WTC11 (cell line): ENCODE data around the gene STN1. TPM values are rescaled to one million over a fixed set of nuclear protein-coding genes. Genes with fewer than 3 reads are reported as not detected.
A peak's percentile ranks its signal among the peaks of the same experiment; 100 is the strongest.

ENCODE experiments used
- ATAC-seq: fragments of 200-7000 bp; cut with Tn5 transposase; 2 replicates; pipeline ENCODE4 v1.10.0; 2021; ENCODE audit warnings: mild to moderate bottlenecking, moderate library complexity
- CTCF ChIA-PET: fragments of 300-600 bp; sonication (Branson Sonifier 250); formaldehyde crosslinking; loops from one replicate; lab custom pipeline; 2021; ENCODE audit warnings: antibody characterized with exemption; lab: Charles Lee
- POLR2A ChIA-PET: fragments of 350-600 bp; sonication (Branson Sonifier 250); formaldehyde crosslinking; loops from one replicate; lab custom pipeline; 2021; ENCODE audit warnings: antibody characterized with exemption; lab: Charles Lee
- DNase-seq: peaks from one replicate; pipeline ENCODE4 v3.0.0; 2021; ENCODE audit warnings: low spot score
- H3K27ac Mint-ChIP-seq: 2 replicates; pipeline ENCODE4 v1.8.0; 2021; ENCODE audit warnings: mixed read lengths
- H3K27me3 Mint-ChIP-seq: 2 replicates; pipeline ENCODE4 v1.8.0; 2021; ENCODE audit warnings: low read depth, mild to moderate bottlenecking, moderate library complexity, mixed read lengths
- H3K36me3 Mint-ChIP-seq: 2 replicates; pipeline ENCODE4 v1.8.0; 2021; ENCODE audit warnings: mixed read lengths
- H3K4me1 Mint-ChIP-seq: 2 replicates; pipeline ENCODE4 v1.8.0; 2022; ENCODE audit warnings: mixed read lengths
- H3K4me3 Mint-ChIP-seq: 2 replicates; pipeline ENCODE4 v1.8.0; 2021; ENCODE audit warnings: mild to moderate bottlenecking, moderate library complexity, mixed read lengths
- H3K9me3 Mint-ChIP-seq: 2 replicates; pipeline ENCODE4 v1.8.0; 2021; ENCODE audit warnings: mixed read lengths
- ARID4B ChIP-seq: sonication (generic); formaldehyde crosslinking; IDR thresholded peaks from 2 replicates; pipeline ENCODE4 v1.8.0; 2023; ENCODE audit warnings: missing genetic modification reagents, mild to moderate bottlenecking, borderline replicate concordance
- ATF6 ChIP-seq: sonication (generic); formaldehyde crosslinking; IDR thresholded peaks from 2 replicates; pipeline ENCODE4 v1.8.1; 2023; ENCODE audit warnings: mild to moderate bottlenecking, missing genetic modification reagents
- GRHL2 ChIP-seq: fragments of 250-450 bp; sonication (Bioruptor Pico); IDR thresholded peaks from 2 replicates; pipeline ENCODE4 v1.8.0; 2022; ENCODE audit warnings: mild to moderate bottlenecking, moderate library complexity; ENCODE audit not compliant: insufficient replicate concordance, severe bottlenecking
- GTF2I ChIP-seq: fragments of 250-450 bp; sonication (Bioruptor Pico); conservative IDR thresholded peaks from 2 replicates; pipeline ENCODE4 v1.4.0; 2021; ENCODE audit warnings: mild to moderate bottlenecking
- MLX ChIP-seq: sonication (generic); formaldehyde crosslinking; IDR thresholded peaks from 2 replicates; pipeline ENCODE4 v1.8.1; 2023; ENCODE audit warnings: mild to moderate bottlenecking, missing genetic modification reagents, moderate library complexity
- NFE2L1 ChIP-seq: sonication (generic); formaldehyde crosslinking; IDR thresholded peaks from 2 replicates; pipeline ENCODE4 v1.8.1; 2023; ENCODE audit warnings: missing genetic modification reagents
- PRRX2 ChIP-seq: fragments of 250-450 bp; sonication (Bioruptor Pico); IDR thresholded peaks from 2 replicates; pipeline ENCODE4 v1.8.0; 2021; ENCODE audit warnings: mild to moderate bottlenecking
- SMAD4 ChIP-seq: sonication (generic); formaldehyde crosslinking; IDR thresholded peaks from 2 replicates; pipeline ENCODE4 v1.8.0; 2022; ENCODE audit warnings: mild to moderate bottlenecking, missing genetic modification reagents
- TP53 ChIP-seq: sonication (generic); formaldehyde crosslinking; IDR thresholded peaks from 2 replicates; pipeline ENCODE4 v1.8.1; 2023; ENCODE audit warnings: mild to moderate bottlenecking, missing genetic modification reagents
- ZMAT4 ChIP-seq: fragments of 250-450 bp; sonication (Bioruptor Pico); IDR thresholded peaks from 2 replicates; pipeline ENCODE4 v1.9.0; 2021; ENCODE audit warnings: mild to moderate bottlenecking
- ZNF138 ChIP-seq: sonication (generic); formaldehyde crosslinking; conservative IDR thresholded peaks from 2 replicates; pipeline ENCODE4 v1.8.1; 2022; ENCODE audit warnings: mild to moderate bottlenecking, moderate library complexity, missing genetic modification reagents
- ZNF232 ChIP-seq: sonication (generic); formaldehyde crosslinking; IDR thresholded peaks from 2 replicates; pipeline ENCODE4 v1.8.0; 2022; ENCODE audit warnings: mild to moderate bottlenecking, missing genetic modification reagents
- ZNF423 ChIP-seq: fragments of 250-450 bp; sonication (Bioruptor Pico); IDR thresholded peaks from 2 replicates; pipeline ENCODE4 v2.1.2; 2022; ENCODE audit warnings: mild to moderate bottlenecking, moderate library complexity
- total RNA-seq: library from RNA; stranded (reverse); gene quantifications from 3 replicates; pipeline ENCODE4 v1.2.3, GENCODE V29; 2021
- TF ChIP-seq, protein P1 (sequence below): sonication (generic); formaldehyde crosslinking; IDR thresholded peaks from 2 replicates; pipeline ENCODE4 v1.8.1; 2022; ENCODE audit warnings: mild to moderate bottlenecking, moderate library complexity, missing genetic modification reagents
- TF ChIP-seq, protein P2 (sequence below): fragments of 250-450 bp; sonication (Bioruptor Pico); conservative IDR thresholded peaks from 2 replicates; pipeline ENCODE4 v1.9.0; 2021; ENCODE audit warnings: mild to moderate bottlenecking
- TF ChIP-seq, protein P3 (sequence below): sonication (generic); formaldehyde crosslinking; IDR thresholded peaks from 2 replicates; pipeline ENCODE4 v1.8.0; 2022; ENCODE audit warnings: mild to moderate bottlenecking, missing genetic modification reagents

Gene STN1
- total RNA-seq, 1 experiment from 2014 or later, result 13.9 TPM

DNA sequence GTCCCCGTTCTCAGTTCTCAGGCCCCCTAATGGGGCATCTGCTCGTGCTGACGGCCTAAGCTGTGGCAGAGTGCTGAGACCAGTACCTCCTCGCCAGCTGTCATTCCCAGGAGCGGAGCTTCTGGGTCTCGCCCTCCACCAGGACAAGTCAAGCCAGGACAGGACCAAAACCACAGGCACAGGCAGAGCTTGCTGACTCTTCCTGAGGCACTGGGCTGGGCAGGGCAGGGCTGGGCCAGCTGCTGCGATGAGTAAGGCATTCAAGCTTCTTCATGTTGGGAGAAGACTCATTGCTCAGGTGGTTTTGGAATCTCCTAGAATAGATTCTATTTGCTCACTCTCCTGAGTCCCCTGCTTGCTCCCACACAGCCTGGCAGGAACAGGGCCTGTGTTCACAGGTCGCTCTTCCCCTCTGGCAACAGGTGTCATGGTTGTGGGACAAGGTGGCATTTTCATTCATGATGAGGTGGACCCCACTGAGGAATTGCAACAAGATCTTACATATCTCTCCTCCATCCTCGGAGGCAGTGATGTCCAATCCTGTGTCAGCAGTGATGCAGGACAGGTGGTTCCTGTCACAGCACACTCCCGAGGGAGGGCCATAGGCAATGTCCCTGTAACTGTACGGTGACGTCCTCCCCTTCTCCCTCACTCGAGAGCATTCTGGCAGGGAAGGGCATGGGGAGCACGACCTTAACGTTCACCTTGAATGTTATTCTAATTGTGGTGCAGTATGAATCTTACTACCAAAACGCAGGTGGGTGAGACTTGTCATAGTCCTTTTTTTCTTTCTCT, 45.6 kb downstream of the STN1 start:
- Mint-ChIP-seq H3K27me3 (no peaks in the 10 kb centered on the region), H3K27ac (no peak overlapping the region; the same call in 1 of the 2 replicates), H3K4me1 (peaks cover 16% of the 10 kb centered on the region), H3K36me3 (no peaks in the 10 kb centered on the region), H3K4me3 (no peak overlapping the region), H3K9me3 (no peaks in the 10 kb centered on the region)
- no peak for TF ChIP-seq ZNF232 (CRISPR knock-in tag)
- TF ChIP-seq, protein P1, sequence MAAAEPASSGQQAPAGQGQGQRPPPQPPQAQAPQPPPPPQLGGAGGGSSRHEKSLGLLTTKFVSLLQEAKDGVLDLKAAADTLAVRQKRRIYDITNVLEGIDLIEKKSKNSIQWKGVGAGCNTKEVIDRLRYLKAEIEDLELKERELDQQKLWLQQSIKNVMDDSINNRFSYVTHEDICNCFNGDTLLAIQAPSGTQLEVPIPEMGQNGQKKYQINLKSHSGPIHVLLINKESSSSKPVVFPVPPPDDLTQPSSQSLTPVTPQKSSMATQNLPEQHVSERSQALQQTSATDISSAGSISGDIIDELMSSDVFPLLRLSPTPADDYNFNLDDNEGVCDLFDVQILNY (CRISPR knock-in tag), result no peak
- TF ChIP-seq GTF2I (CRISPR knock-in tag), result no peak
- no peak for TF ChIP-seq SMAD4
- ChIA-PET CTCF (interaction anchor here (1.1 kb wide), 1 partner anchor 160 kb away, joined by 4 read pairs; no protein-coding TSS in a partner anchor), POLR2A (no interaction called here)
- DNase-seq, result no peak
- no peak for ATAC-seq

GRCh38 chr10:103871006-103871405, 47.0 kb downstream of the STN1 start:
- DNase-seq, result no peak
- ChIA-PET POLR2A (no interaction called here), CTCF (interaction anchor here (0.6 to 2.0 kb wide), 3 partner anchors 11 to 185 kb away, joined by 3 to 6 read pairs (median 4); no protein-coding TSS in a partner anchor)
- no peak overlapping the region for H3K27ac Mint-ChIP-seq
- no peaks in the 10 kb centered on the region for H3K36me3 Mint-ChIP-seq
- TF ChIP-seq, protein P2, sequence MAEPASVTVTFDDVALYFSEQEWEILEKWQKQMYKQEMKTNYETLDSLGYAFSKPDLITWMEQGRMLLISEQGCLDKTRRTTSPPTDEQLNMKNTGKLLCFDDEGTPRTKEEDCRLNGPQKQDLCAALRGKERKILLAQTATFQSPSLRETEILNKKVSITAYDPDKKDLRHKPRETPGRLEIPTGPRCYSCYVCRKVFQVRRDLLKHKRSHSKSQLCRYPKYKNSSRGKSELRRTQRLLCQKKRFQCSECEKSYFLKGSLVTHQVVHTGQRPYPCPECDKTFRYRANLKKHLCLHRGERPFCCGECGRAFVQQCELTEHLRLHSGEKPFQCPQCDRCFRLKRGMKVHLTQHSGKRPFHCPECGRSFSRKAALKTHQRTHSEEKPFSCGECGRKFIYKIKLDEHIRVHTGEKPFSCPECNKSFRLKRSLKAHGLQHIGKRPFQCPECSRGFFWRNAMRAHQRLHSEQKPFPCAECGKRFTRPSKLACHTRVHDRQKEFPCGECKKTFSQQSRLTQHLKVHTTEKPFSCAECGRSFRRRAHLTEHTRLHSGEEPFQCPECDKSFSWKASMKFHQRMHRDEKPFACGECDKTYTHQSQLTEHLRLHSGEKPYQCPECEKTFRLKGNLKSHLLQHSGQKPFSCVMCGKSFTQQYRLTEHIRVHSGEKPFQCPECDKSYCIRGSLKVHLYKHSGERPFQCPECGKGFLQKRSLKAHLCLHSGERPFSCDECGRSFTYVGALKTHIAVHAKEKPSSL (CRISPR knock-in tag), result no peak
- TF ChIP-seq NFE2L1 (no peak), PRRX2 (CRISPR knock-in tag) (no peak), GTF2I (CRISPR knock-in tag) (no peak), ZNF138 (CRISPR knock-in tag) (no peak), ATF6 (CRISPR knock-in tag) (no peak), SMAD4 (no peak)
- TF ChIP-seq, protein P3, sequence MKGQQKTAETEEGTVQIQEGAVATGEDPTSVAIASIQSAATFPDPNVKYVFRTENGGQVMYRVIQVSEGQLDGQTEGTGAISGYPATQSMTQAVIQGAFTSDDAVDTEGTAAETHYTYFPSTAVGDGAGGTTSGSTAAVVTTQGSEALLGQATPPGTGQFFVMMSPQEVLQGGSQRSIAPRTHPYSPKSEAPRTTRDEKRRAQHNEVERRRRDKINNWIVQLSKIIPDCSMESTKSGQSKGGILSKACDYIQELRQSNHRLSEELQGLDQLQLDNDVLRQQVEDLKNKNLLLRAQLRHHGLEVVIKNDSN (CRISPR knock-in tag), result no peak
- no peak for ATAC-seq
- H3K4me3 Mint-ChIP-seq, result no peak overlapping the region
- H3K27me3 Mint-ChIP-seq, result no peaks in the 10 kb centered on the region
- peaks cover 16% of the 10 kb centered on the region for H3K4me1 Mint-ChIP-seq
- peaks cover 2% of the 10 kb centered on the region for H3K9me3 Mint-ChIP-seq

- POLR2A ChIA-PET, result no interaction called here
- DNase-seq (peak; percentile 28), ATAC-seq (peak; percentile 75)
- H3K27ac Mint-ChIP-seq, result no peak overlapping the region
- H3K27me3 Mint-ChIP-seq, result no peaks in the 10 kb centered on the region
- CTCF ChIA-PET, result interaction anchor here (1.3 to 2.0 kb wide), 3 partner anchors 14 to 184 kb away, joined by 3 to 6 read pairs (median 4); no protein-coding TSS in a partner anchor
- no peak overlapping the region for H3K4me3 Mint-ChIP-seq
- H3K36me3 Mint-ChIP-seq, result no peaks in the 10 kb centered on the region
- peaks cover 7% of the 10 kb centered on the region for H3K9me3 Mint-ChIP-seq
- TF ChIP-seq GRHL2, result no peak
- TF ChIP-seq ZNF423, result peak; percentile 72
- H3K4me1 Mint-ChIP-seq, result peaks cover 16% of the 10 kb centered on the region
Measured at GRCh38 chr10:103870516-103870915, 47.5 kb downstream of the STN1 start.

DNA sequence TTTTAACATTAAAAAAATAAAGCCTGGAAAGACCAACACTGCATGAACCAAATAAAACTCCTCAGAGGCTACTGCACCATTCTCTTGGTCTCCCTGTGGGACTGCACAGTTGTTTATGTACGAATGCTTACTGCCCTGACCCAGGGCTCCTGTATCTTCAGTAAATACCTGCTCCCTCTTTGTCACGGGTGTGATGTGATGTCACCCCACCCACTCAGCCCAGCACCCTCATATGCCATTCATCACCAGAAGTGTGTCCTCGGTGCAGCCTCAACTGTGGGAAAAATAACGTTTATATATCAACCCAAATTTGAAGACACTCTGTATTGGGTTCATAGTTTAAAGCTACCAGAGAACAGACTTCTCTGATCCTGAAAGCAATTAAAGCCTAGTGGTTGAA, 48.6 kb downstream of the STN1 start:
- H3K36me3 Mint-ChIP-seq, result peaks cover 9% of the 10 kb centered on the region
- H3K9me3 Mint-ChIP-seq, result peaks cover 18% of the 10 kb centered on the region
- H3K27me3 Mint-ChIP-seq, result no peaks in the 10 kb centered on the region; the same call in 1 of the 2 replicates
- CTCF ChIA-PET, result interaction anchor here (1.3 to 2.0 kb wide), 3 partner anchors 15 to 132 kb away, joined by 3 to 6 read pairs (median 3); no protein-coding TSS in a partner anchor
- no peak overlapping the region for H3K27ac Mint-ChIP-seq
- H3K4me1 Mint-ChIP-seq, result peaks cover 16% of the 10 kb centered on the region
- H3K4me3 Mint-ChIP-seq, result no peak overlapping the region
- POLR2A ChIA-PET, result interaction anchor here (0.6 kb wide), 1 partner anchor 126 kb away, joined by 5 read pairs; no protein-coding TSS in a partner anchor
- no peak for ATAC-seq
- no peak for DNase-seq
- TF ChIP-seq ZMAT4 (CRISPR knock-in tag) (no peak), ARID4B (CRISPR knock-in tag) (no peak), MLX (CRISPR knock-in tag) (no peak), TP53 (no peak)
